ENCODE data around the gene ITGA7. TPM values are rescaled to one million over a fixed set of nuclear protein-coding genes. Genes with fewer than 3 reads are reported as not detected.

ITGA7 gene
- total RNA-seq, 1 experiment from 2014 or later, result 2.5 TPM

- intact Hi-C loops (cut with micrococcal nuclease; ENCODE audit: unreplicated experiment), result loop anchor here (10.0 kb wide), 1 partner anchor 196 kb away; no protein-coding TSS in a partner anchor
- CTCF ChIA-PET, result no interaction called here
- TF ChIP-seq POLR2AphosphoS5 (IDR thresholded peaks at IDR 0.05; ENCODE audit: low read depth, low read length) (no peak; the same call in 1 of the 2 replicates), SIN3A (IDR thresholded peaks at IDR 0.05; ENCODE audit: borderline replicate concordance, insufficient read depth, low read depth, low read length) (no peak), TCF7L2 (IDR thresholded peaks at IDR 0.05; ENCODE audit: low read depth, low read length) (no peak)
- TF ChIP-seq, protein P1, sequence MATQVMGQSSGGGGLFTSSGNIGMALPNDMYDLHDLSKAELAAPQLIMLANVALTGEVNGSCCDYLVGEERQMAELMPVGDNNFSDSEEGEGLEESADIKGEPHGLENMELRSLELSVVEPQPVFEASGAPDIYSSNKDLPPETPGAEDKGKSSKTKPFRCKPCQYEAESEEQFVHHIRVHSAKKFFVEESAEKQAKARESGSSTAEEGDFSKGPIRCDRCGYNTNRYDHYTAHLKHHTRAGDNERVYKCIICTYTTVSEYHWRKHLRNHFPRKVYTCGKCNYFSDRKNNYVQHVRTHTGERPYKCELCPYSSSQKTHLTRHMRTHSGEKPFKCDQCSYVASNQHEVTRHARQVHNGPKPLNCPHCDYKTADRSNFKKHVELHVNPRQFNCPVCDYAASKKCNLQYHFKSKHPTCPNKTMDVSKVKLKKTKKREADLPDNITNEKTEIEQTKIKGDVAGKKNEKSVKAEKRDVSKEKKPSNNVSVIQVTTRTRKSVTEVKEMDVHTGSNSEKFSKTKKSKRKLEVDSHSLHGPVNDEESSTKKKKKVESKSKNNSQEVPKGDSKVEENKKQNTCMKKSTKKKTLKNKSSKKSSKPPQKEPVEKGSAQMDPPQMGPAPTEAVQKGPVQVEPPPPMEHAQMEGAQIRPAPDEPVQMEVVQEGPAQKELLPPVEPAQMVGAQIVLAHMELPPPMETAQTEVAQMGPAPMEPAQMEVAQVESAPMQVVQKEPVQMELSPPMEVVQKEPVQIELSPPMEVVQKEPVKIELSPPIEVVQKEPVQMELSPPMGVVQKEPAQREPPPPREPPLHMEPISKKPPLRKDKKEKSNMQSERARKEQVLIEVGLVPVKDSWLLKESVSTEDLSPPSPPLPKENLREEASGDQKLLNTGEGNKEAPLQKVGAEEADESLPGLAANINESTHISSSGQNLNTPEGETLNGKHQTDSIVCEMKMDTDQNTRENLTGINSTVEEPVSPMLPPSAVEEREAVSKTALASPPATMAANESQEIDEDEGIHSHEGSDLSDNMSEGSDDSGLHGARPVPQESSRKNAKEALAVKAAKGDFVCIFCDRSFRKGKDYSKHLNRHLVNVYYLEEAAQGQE (IDR thresholded peaks at IDR 0.05; ENCODE audit: insufficient read depth in 1 of 2, low read depth in 2 of 2, low read length in 1 of 2), result no peak
- TF ChIP-seq, protein P2, sequence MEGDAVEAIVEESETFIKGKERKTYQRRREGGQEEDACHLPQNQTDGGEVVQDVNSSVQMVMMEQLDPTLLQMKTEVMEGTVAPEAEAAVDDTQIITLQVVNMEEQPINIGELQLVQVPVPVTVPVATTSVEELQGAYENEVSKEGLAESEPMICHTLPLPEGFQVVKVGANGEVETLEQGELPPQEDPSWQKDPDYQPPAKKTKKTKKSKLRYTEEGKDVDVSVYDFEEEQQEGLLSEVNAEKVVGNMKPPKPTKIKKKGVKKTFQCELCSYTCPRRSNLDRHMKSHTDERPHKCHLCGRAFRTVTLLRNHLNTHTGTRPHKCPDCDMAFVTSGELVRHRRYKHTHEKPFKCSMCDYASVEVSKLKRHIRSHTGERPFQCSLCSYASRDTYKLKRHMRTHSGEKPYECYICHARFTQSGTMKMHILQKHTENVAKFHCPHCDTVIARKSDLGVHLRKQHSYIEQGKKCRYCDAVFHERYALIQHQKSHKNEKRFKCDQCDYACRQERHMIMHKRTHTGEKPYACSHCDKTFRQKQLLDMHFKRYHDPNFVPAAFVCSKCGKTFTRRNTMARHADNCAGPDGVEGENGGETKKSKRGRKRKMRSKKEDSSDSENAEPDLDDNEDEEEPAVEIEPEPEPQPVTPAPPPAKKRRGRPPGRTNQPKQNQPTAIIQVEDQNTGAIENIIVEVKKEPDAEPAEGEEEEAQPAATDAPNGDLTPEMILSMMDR (IDR thresholded peaks at IDR 0.05), result no peak
- POLR2A ChIA-PET, result no interaction called here
- BruUV-seq (replicated peaks), result no TSS peak
- no peak for DNase-seq (ENCODE audit: low read depth, low spot score)
- Histone ChIP-seq H3K27ac (ENCODE audit: low read length) (no peak overlapping the region), H3K36me3 (ENCODE audit: control insufficient read depth, insufficient read depth, low read length) (0 out of 2 replicates have a peak, but pooled peaks cover 3% of the 10 kb centered on the region), H3K9me3 (ENCODE audit: control insufficient read depth, insufficient read depth, low read depth, low read length) (no peaks in the 10 kb centered on the region), H3K4me3 (ENCODE audit: low read depth in 2 of 2, low read length in 2 of 2) (no peak overlapping the region), H3K4me1 (ENCODE audit: control insufficient read depth, insufficient read depth, low read length) (peaks cover 19% of the 10 kb centered on the region), H3K27me3 (ENCODE audit: control insufficient read depth, insufficient read depth, low read length) (no peaks in the 10 kb centered on the region)
- no peak for ATAC-seq
- in situ Hi-C loops (cut with HindIII; ENCODE audit: low pct_unique_long_range_greater_than_20kb, low sequenced_read_pairs), result no loop called here
These were observed 40.7 kb upstream of the ITGA7 start for GRCh38 chr12:55748230-55748993.

DNA sequence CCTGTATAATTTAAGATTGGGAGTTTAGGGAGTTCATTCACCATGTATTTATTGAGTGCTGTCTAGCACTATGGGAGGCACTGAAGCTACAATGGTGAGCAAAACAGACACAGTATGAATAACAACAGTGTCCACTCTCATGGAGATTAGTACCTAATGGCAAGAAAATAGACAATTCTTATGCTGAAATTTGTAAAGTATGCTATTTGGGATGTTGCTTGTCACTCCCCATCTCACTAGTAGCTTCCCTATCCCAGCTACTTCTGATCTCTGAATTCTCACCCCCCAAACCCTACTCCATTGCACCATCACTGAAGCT, 39.2 kb upstream of the ITGA7 start:
- intact Hi-C loops (cut with micrococcal nuclease; ENCODE audit: unreplicated experiment) (loop anchor here (10.0 kb wide), 1 partner anchor 198 kb away; no protein-coding TSS in a partner anchor), in situ Hi-C loops (cut with HindIII; ENCODE audit: low pct_unique_long_range_greater_than_20kb, low sequenced_read_pairs) (no loop called here)
- CTCF ChIA-PET, result interaction anchor here (0.5 to 0.7 kb wide), 2 partner anchors 80 to 294 kb away, joined by 7 to 19 read pairs; no protein-coding TSS in a partner anchor
- ATAC-seq (no peak), DNase-seq (ENCODE audit: low read depth, low spot score) (no peak)
- POLR2A ChIA-PET, result no interaction called here
- H3K36me3 ChIP-seq (ENCODE audit: control insufficient read depth, insufficient read depth, low read length), result no peaks in the 10 kb centered on the region
- no peaks in the 10 kb centered on the region for H3K27me3 ChIP-seq (ENCODE audit: control insufficient read depth, insufficient read depth, low read length)
- no peak overlapping the region for H3K4me3 ChIP-seq (ENCODE audit: low read depth in 2 of 2, low read length in 2 of 2)
- no peaks in the 10 kb centered on the region for H3K9me3 ChIP-seq (ENCODE audit: control insufficient read depth, insufficient read depth, low read depth, low read length)
- no peak overlapping the region for H3K27ac ChIP-seq (ENCODE audit: low read length)
- H3K4me1 ChIP-seq (ENCODE audit: control insufficient read depth, insufficient read depth, low read length), result peaks cover 24% of the 10 kb centered on the region
- TF ChIP-seq, protein P1 (IDR thresholded peaks at IDR 0.05; ENCODE audit: insufficient read depth in 1 of 2, low read depth in 2 of 2, low read length in 1 of 2), result no peak
- TF ChIP-seq TCF7L2 (IDR thresholded peaks at IDR 0.05; ENCODE audit: low read depth, low read length), result no peak
- TF ChIP-seq POLR2AphosphoS5 (IDR thresholded peaks at IDR 0.05; ENCODE audit: low read depth, low read length), result no peak
- TF ChIP-seq SIN3A (IDR thresholded peaks at IDR 0.05; ENCODE audit: borderline replicate concordance, insufficient read depth, low read depth, low read length), result no peak
- TF ChIP-seq, protein P2 (IDR thresholded peaks at IDR 0.05), result no peak
- BruUV-seq (replicated peaks), result no TSS peak

All from Panc1 (cell line).